ENCODE data around the gene UGGT1. TPM values are rescaled to one million over a fixed set of nuclear protein-coding genes. Genes with fewer than 3 reads are reported as not detected.

UGGT1 gene
- total and polyA plus RNA-seq, 9 donors, result 7.1 to 42.5 (median 22.5) TPM

DNA sequence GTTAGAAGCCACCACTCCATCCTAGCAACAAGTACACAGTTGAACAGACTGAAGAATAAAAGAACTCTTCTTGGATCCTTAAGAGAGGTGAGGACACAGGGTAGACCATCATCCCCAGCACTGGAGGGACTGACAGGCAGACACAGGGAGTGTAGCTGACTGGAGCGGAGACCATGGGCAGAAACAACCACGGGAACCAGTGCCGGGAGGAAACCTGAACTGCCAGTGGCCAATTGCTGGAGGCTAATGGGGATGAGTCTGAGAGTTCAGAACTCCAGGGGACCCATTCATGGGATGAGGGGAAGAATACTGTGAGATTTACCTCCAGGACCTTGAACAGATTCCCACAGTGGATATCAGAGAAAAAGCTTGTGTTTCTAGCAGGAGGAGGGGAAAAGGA, 150.9 kb downstream of the UGGT1 start:
- Histone ChIP-seq H3K27ac (no peak overlapping the region), H3K4me3 (no peak overlapping the region), H3K4me1 (ENCODE audit: insufficient read depth) (no peaks in the 10 kb centered on the region), H3K9me3 (no peaks in the 10 kb centered on the region), H3K36me3 (no peaks in the 10 kb centered on the region), H3K27me3 (no peaks in the 10 kb centered on the region)
- DNase-seq, result no peak
- 67 to 81% (median 72%) methylated on average over 3 of the region's 3 CpGs for WGBS, 3 donors
- TF ChIP-seq POLR2A (IDR thresholded peaks at IDR 0.05) (no peak), EP300 (IDR thresholded peaks at IDR 0.05) (no peak)
- TF ChIP-seq, protein P1, sequence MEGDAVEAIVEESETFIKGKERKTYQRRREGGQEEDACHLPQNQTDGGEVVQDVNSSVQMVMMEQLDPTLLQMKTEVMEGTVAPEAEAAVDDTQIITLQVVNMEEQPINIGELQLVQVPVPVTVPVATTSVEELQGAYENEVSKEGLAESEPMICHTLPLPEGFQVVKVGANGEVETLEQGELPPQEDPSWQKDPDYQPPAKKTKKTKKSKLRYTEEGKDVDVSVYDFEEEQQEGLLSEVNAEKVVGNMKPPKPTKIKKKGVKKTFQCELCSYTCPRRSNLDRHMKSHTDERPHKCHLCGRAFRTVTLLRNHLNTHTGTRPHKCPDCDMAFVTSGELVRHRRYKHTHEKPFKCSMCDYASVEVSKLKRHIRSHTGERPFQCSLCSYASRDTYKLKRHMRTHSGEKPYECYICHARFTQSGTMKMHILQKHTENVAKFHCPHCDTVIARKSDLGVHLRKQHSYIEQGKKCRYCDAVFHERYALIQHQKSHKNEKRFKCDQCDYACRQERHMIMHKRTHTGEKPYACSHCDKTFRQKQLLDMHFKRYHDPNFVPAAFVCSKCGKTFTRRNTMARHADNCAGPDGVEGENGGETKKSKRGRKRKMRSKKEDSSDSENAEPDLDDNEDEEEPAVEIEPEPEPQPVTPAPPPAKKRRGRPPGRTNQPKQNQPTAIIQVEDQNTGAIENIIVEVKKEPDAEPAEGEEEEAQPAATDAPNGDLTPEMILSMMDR (IDR thresholded peaks at IDR 0.05), result no peak
- intact Hi-C loops (cut with DNase I), result no loop called here

Small RNA genes lying within 50 kb of the gene (small RNA-seq; reads per million reads assigned to genes)
- gene AC108059.2 (not detected), gene AC108059.3 (not detected), gene DYNLT3P2 (not detected), gene RF00019 (not detected)

Other genes with a start within 250 kb of the UGGT1 start
- 10 to 100 TPM in 5 of 7 donors, 1 to 10 TPM in 2; 8.0 to 31.2 (median 26.3) TPM for gene POLR2D, start 233.0 kb upstream of the UGGT1 start, total RNA-seq
- 10 to 100 TPM; 13.1 to 32.5 TPM for gene POLR2D, start 233.0 kb upstream of the UGGT1 start, polyA plus RNA-seq
- 10 to 100 TPM in 5 of 7 donors, 1 to 10 TPM in 2; 7.7 to 18.4 (median 15.7) TPM for gene AMMECR1L, start 205.2 kb upstream of the UGGT1 start, total RNA-seq
- gene AMMECR1L, start 205.2 kb upstream of the UGGT1 start, polyA plus RNA-seq, result 10 to 100 TPM in 1 of 2 donors, 1 to 10 TPM in 1; 8.9 to 18.8 TPM
- gene SAP130, start 63.1 kb upstream of the UGGT1 start, total RNA-seq, result 10 to 100 TPM in 5 of 7 donors, 1 to 10 TPM in 2; 6.1 to 28.3 (median 25.3) TPM
- 10 to 100 TPM; 10.5 to 24.0 TPM for gene SAP130, start 63.1 kb upstream of the UGGT1 start, polyA plus RNA-seq
- gene HS6ST1, start 227.7 kb downstream of the UGGT1 start, total RNA-seq, result 10 to 100 TPM; 23.7 to 62.5 (median 48.0) TPM
- gene HS6ST1, start 227.7 kb downstream of the UGGT1 start, polyA plus RNA-seq, result 10 to 100 TPM; 12.9 to 45.3 TPM